CD4-positive, alpha-beta memory T cell (primary cell): ENCODE measurements around the gene TCF7. TPM values are rescaled to one million over a fixed set of nuclear protein-coding genes. Genes with fewer than 3 reads are reported as not detected.

Experiments
- CTCF ChIA-PET: fragments of 350-600 bp; sonication (Branson Sonifier 250); formaldehyde crosslinking; loops from one replicate; lab custom pipeline; 2021; ENCODE audit warnings: inconsistent platforms; ENCODE audit not compliant: partially characterized antibody; lab: Charles Lee
- POLR2A ChIA-PET: fragments of 350-600 bp; sonication (Branson Sonifier 250); formaldehyde crosslinking; loops from one replicate; lab custom pipeline; 2021; ENCODE audit not compliant: partially characterized antibody; lab: Charles Lee
- DNase-seq, 5 donors: peaks; one replicate each; pipeline versions ENCODE4 v3.0.0 to v3.0.0-alpha.2; 2020 to 2022; ENCODE audit warnings: mixed read lengths in 1 of 5
- H3K27ac ChIP-seq: one replicate; pipeline ENCODE4 v1.7.0; 2013; ENCODE audit warnings: low read depth, low read length
- H3K27me3 ChIP-seq: 2 replicates; pipeline ENCODE4 v1.7.0; 2013; ENCODE audit warnings: mild to moderate bottlenecking, low read length, moderate library complexity; ENCODE audit not compliant: insufficient read depth
- H3K36me3 ChIP-seq: 2 replicates; pipeline ENCODE4 v1.7.0; 2013; ENCODE audit warnings: mild to moderate bottlenecking, low read length, moderate library complexity; ENCODE audit not compliant: insufficient read depth
- H3K4me1 ChIP-seq: 2 replicates; pipeline ENCODE4 v1.7.0; 2013; ENCODE audit warnings: mild to moderate bottlenecking, low read length, moderate library complexity; ENCODE audit not compliant: insufficient read depth
- H3K4me3 ChIP-seq, 2 donors: one replicate each; pipeline ENCODE4 v1.7.0; 2013; ENCODE audit warnings: low read length in 2 of 2, mild to moderate bottlenecking in 1 of 2
- H3K9me3 ChIP-seq, 2 donors: one replicate each; pipeline ENCODE4 v1.7.0; 2013; ENCODE audit warnings: low read length in 2 of 2, control low read depth in 1 of 2; ENCODE audit not compliant: control insufficient read depth in 1 of 2
- H3K27ac Mint-ChIP-seq, 7 donors: one replicate each; pipeline ENCODE4 v1.8.0; 2020 to 2021; ENCODE audit warnings: mixed read lengths in 7 of 7, mild to moderate bottlenecking in 6 of 7, inconsistent platforms in 3 of 7, moderate library complexity in 3 of 7
- H3K27me3 Mint-ChIP-seq, 2 donors: one replicate each; pipeline ENCODE4 v1.8.0; 2020 to 2021; ENCODE audit warnings: mixed read lengths in 2 of 2
- H3K36me3 Mint-ChIP-seq, 2 donors: one replicate each; pipeline ENCODE4 v1.8.0; 2020 to 2021; ENCODE audit warnings: mixed read lengths in 2 of 2, inconsistent platforms in 1 of 2, mild to moderate bottlenecking in 1 of 2
- H3K4me1 Mint-ChIP-seq, 4 donors: one replicate each; pipeline ENCODE4 v1.8.0; 2020 to 2021; ENCODE audit warnings: mixed read lengths in 4 of 4, mild to moderate bottlenecking in 1 of 4
- H3K4me3 Mint-ChIP-seq, 8 donors: one replicate each; pipeline ENCODE4 v1.8.0; 2020 to 2021; ENCODE audit warnings: mixed read lengths in 8 of 8, mild to moderate bottlenecking in 7 of 8, moderate library complexity in 6 of 8, inconsistent platforms in 3 of 8
- H3K9me3 Mint-ChIP-seq, 8 donors: one replicate each; pipeline ENCODE4 v1.8.0; 2020 to 2021; ENCODE audit warnings: mixed read lengths in 8 of 8, mild to moderate bottlenecking in 5 of 8, inconsistent platforms in 3 of 8, moderate library complexity in 1 of 8
- intact Hi-C: fragments of 100-400 bp; cut with micrococcal nuclease; formaldehyde crosslinking; loops from one replicate; pipeline ENCODE4 v1.15.1; 2023
- polyA plus RNA-seq, 2 donors: library from polyadenylated mRNA; unstranded; fragments of 300-500 nt; fragmentation: Illumina TruSeq; gene quantifications; one replicate each; pipeline ENCODE4 v1.2.3, GENCODE V29; 2021
- total RNA-seq, 2 experiments: library from RNA; stranded (reverse); gene quantifications; one replicate each; pipeline ENCODE4 v1.2.3, GENCODE V29; 2021

The TCF7 gene
- total and polyA plus RNA-seq, 4 experiments from 2014 or later: 102 to 841 (median 622) TPM

- intact Hi-C loops: loop anchor here (1.0 to 10.0 kb wide), 6 partner anchors 29 to 347 kb away; partner anchors contain the start of genes JADE2, PPP2CA and UBE2B
Measured at GRCh38 chr5:134177369-134178095, 63.1 kb downstream of the TCF7 start.

DNA sequence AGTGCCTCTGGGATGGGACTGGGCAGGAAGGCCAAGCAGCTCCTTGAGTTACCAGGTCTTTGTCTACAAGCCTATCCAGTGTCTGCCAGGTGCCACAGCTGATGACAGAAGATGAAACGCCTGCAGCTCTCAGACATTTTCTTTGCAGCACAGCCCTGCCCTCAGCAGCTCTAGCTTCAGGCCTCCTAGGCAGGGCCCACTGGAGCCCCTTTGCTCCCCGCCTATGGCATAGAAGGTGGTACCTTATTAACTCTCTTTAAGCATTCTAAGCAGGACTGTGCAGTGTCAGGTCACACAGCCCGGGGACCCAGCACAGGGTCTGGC lies 63.6 kb downstream of the TCF7 start:
- H3K4me1 ChIP-seq: peaks cover 33% of the 10 kb centered on the region
- peaks cover 0 to 2% (median 0%) of the 10 kb centered on the region in 8 donors for H3K9me3 Mint-ChIP-seq
- DNase-seq: no peak
- H3K27me3 Mint-ChIP-seq: no peaks in the 10 kb centered on the region
- ChIA-PET CTCF (interaction anchor here (1.2 to 4.7 kb wide), 4 partner anchors 27 to 138 kb away, joined by 3 to 35 read pairs (median 6); partner anchors contain the start of gene PPP2CA), POLR2A (interaction anchor here (1.0 to 6.2 kb wide), 11 partner anchors 12 to 560 kb away, joined by 3 to 119 read pairs (median 6); partner anchors contain the start of genes CAMLG and PPP2CA)
- H3K4me3 ChIP-seq: no peak overlapping the region
- H3K27ac Mint-ChIP-seq: peak overlapping the region; percentile 6 to 99 (median 98)
- no peak overlapping the region for H3K27ac ChIP-seq
- H3K4me3 Mint-ChIP-seq: peak overlapping the region in 7 of 8 donors; percentile 98 to 99 (median 98)
- H3K36me3 ChIP-seq: peaks cover 7% of the 10 kb centered on the region
- intact Hi-C loops: loop anchor here (10.0 kb wide), 1 partner anchor 347 kb away; the partner anchor contains the start of gene JADE2
- H3K9me3 ChIP-seq: no peaks in the 10 kb centered on the region
- H3K4me1 Mint-ChIP-seq: peaks cover 17 to 37% (median 22%) of the 10 kb centered on the region in 4 donors
- peaks cover 11 to 21% of the 10 kb centered on the region in 2 donors for H3K36me3 Mint-ChIP-seq
- H3K27me3 ChIP-seq: no peaks in the 10 kb centered on the region

More at GRCh38 chr5:134177369-134178095, 63.1 kb downstream of the TCF7 start:
- H3K4me1 ChIP-seq: peaks cover 33% of the 10 kb centered on the region
- H3K27me3 ChIP-seq: no peaks in the 10 kb centered on the region
- Mint-ChIP-seq H3K27ac (peak overlapping the region; percentile 97 to 99 (median 98)), H3K4me1 (peaks cover 17 to 39% (median 24%) of the 10 kb centered on the region in 4 donors), H3K4me3 (peak overlapping the region; percentile 93 to 99 (median 98)), H3K9me3 (peaks cover 0 to 2% (median 0%) of the 10 kb centered on the region in 8 donors), H3K36me3 (peaks cover 12 to 24% of the 10 kb centered on the region in 2 donors), H3K27me3 (no peaks in the 10 kb centered on the region)
- no peak for DNase-seq
- CTCF ChIA-PET: interaction anchor here (1.2 to 4.7 kb wide), 5 partner anchors 25 to 137 kb away, joined by 3 to 35 read pairs (median 4); partner anchors contain the start of gene PPP2CA
- H3K4me3 ChIP-seq: peak overlapping the region; percentile 71 to 89
- H3K36me3 ChIP-seq: peaks cover 9% of the 10 kb centered on the region
- POLR2A ChIA-PET: interaction anchor here (0.6 to 6.2 kb wide), 45 partner anchors 8 to 727 kb away, joined by 3 to 119 read pairs (median 5); partner anchors contain the start of genes C5orf24, CAMLG, CDKN2AIPNL and DDX46
- peak overlapping the region; percentile 97 for H3K27ac ChIP-seq
- H3K9me3 ChIP-seq: no peaks in the 10 kb centered on the region

GRCh38 chr5:134183481-134183880 lies 69.0 kb downstream of the TCF7 start:
- no peaks in the 10 kb centered on the region for H3K27me3 Mint-ChIP-seq
- no peaks in the 10 kb centered on the region for H3K36me3 Mint-ChIP-seq
- no peak for DNase-seq
- H3K27ac Mint-ChIP-seq: no peak overlapping the region
- intact Hi-C loops: no loop called here
- no peaks in the 10 kb centered on the region for H3K27me3 ChIP-seq
- H3K27ac ChIP-seq: no peak overlapping the region
- no peaks in the 10 kb centered on the region for H3K9me3 Mint-ChIP-seq
- CTCF ChIA-PET: interaction anchor here (0.6 to 11.7 kb wide), 30 partner anchors 8 to 679 kb away, joined by 3 to 178 read pairs (median 4); partner anchors contain the start of gene PPP2CA
- H3K4me1 ChIP-seq: no peaks in the 10 kb centered on the region
- no peaks in the 10 kb centered on the region for H3K36me3 ChIP-seq
- H3K4me3 Mint-ChIP-seq: no peak overlapping the region
- peaks cover 0 to 3% (median 1%) of the 10 kb centered on the region in 4 donors for H3K4me1 Mint-ChIP-seq
- POLR2A ChIA-PET: interaction anchor here (1.1 to 2.2 kb wide), 4 partner anchors 42 to 144 kb away, joined by 3 to 11 read pairs (median 6); partner anchors contain the start of gene PPP2CA
- H3K4me3 ChIP-seq: no peak overlapping the region
- no peaks in the 10 kb centered on the region for H3K9me3 ChIP-seq

GRCh38 chr5:134184155-134185135 lies 70.0 kb downstream of the TCF7 start:
- ChIA-PET POLR2A (interaction anchor here (1.1 to 2.2 kb wide), 5 partner anchors 7 to 145 kb away, joined by 3 to 11 read pairs (median 3); partner anchors contain the start of genes PPP2CA and SKP1), CTCF (interaction anchor here (0.7 to 11.7 kb wide), 33 partner anchors 8 to 678 kb away, joined by 3 to 178 read pairs (median 4); partner anchors contain the start of gene PPP2CA)
- Mint-ChIP-seq H3K4me1 (peaks cover 0 to 3% (median 1%) of the 10 kb centered on the region in 4 donors), H3K27ac (peak overlapping the region in 3 of 7 donors; percentile 21 to 63 (median 50)), H3K36me3 (no peaks in the 10 kb centered on the region), H3K27me3 (no peaks in the 10 kb centered on the region), H3K9me3 (no peaks in the 10 kb centered on the region), H3K4me3 (no peak overlapping the region)
- H3K9me3 ChIP-seq: no peaks in the 10 kb centered on the region
- intact Hi-C loops: loop anchor here (1.0 to 2.0 kb wide), 2 partner anchors 105 to 402 kb away; no protein-coding TSS in a partner anchor
- DNase-seq: peak; percentile 72 to 79 (median 74)
- no peak overlapping the region for H3K27ac ChIP-seq
- no peaks in the 10 kb centered on the region for H3K4me1 ChIP-seq
- H3K36me3 ChIP-seq: no peaks in the 10 kb centered on the region
- H3K4me3 ChIP-seq: no peak overlapping the region
- no peaks in the 10 kb centered on the region for H3K27me3 ChIP-seq

DNA sequence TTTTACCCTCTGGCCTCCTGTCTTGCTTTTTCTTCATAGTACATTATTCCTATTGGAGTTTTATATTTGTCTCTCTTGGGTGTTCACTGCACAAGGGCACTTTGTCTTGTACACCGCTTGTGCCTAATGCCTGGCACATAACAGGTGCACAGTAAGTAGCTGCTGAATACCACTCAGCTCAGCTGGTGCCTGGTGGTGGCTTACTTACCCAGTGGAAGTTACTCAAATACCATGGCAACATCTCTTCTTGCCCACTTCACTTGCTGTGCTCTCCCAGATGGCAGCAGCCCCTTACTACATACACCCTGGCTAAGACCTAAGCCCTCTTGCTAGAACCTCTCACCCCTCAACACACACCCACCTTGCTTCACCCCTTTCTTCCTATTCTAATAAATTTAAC lies 73.6 kb downstream of the TCF7 start:
- Mint-ChIP-seq H3K27me3 (no peaks in the 10 kb centered on the region), H3K9me3 (no peaks in the 10 kb centered on the region), H3K36me3 (no peaks in the 10 kb centered on the region), H3K4me1 (peaks cover 0 to 4% (median 2%) of the 10 kb centered on the region in 4 donors), H3K4me3 (no peak overlapping the region), H3K27ac (peak overlapping the region in 1 of 7 donors; percentile 74)
- ChIA-PET CTCF (interaction anchor here (1.0 to 11.7 kb wide), 5 partner anchors 22 to 116 kb away, joined by 3 to 178 read pairs (median 3); partner anchors contain the start of gene PPP2CA), POLR2A (interaction anchor here (1.7 to 4.4 kb wide), 2 partner anchors 11 kb away, joined by 4 to 16 read pairs; partner anchors contain the start of gene SKP1)
- no peaks in the 10 kb centered on the region for H3K36me3 ChIP-seq
- H3K9me3 ChIP-seq: no peaks in the 10 kb centered on the region
- H3K27me3 ChIP-seq: no peaks in the 10 kb centered on the region
- H3K4me1 ChIP-seq: no peaks in the 10 kb centered on the region
- intact Hi-C loops: no loop called here
- no peak for DNase-seq
- H3K27ac ChIP-seq: no peak overlapping the region
- no peak overlapping the region for H3K4me3 ChIP-seq

- H3K36me3 ChIP-seq: no peaks in the 10 kb centered on the region
- CTCF ChIA-PET: interaction anchor here (0.8 to 11.7 kb wide), 4 partner anchors 27 to 113 kb away, joined by 3 to 178 read pairs (median 6); no protein-coding TSS in a partner anchor
- intact Hi-C loops: no loop called here
- Mint-ChIP-seq H3K4me1 (peaks cover 0 to 4% (median 2%) of the 10 kb centered on the region in 4 donors), H3K36me3 (no peaks in the 10 kb centered on the region), H3K4me3 (no peak overlapping the region), H3K27me3 (no peaks in the 10 kb centered on the region), H3K27ac (peak overlapping the region in 2 of 7 donors; percentile 19 to 40), H3K9me3 (no peaks in the 10 kb centered on the region)
- no peaks in the 10 kb centered on the region for H3K27me3 ChIP-seq
- no peak overlapping the region for H3K27ac ChIP-seq
- no peak overlapping the region for H3K4me3 ChIP-seq
- POLR2A ChIA-PET: interaction anchor here (0.5 to 4.4 kb wide), 3 partner anchors 12 to 40 kb away, joined by 3 to 16 read pairs (median 3); partner anchors contain the start of genes PPP2CA and SKP1
- DNase-seq: no peak
- H3K4me1 ChIP-seq: no peaks in the 10 kb centered on the region
- no peaks in the 10 kb centered on the region for H3K9me3 ChIP-seq
Measured at GRCh38 chr5:134189031-134189430, 74.5 kb downstream of the TCF7 start.
